ENCODE measurements around the gene LPCAT2. TPM values are rescaled to one million over a fixed set of nuclear protein-coding genes. Genes with fewer than 3 reads are reported as not detected.

LPCAT2 gene
- total and polyA plus RNA-seq, 4 donors: 0.96 to 4.2 (median 2.7) TPM

GRCh38 chr16:55462241-55462640, 46.6 kb upstream of the LPCAT2 start:
- WGBS: 73% methylated on average over 6 of the region's 6 CpGs

GRCh38 chr16:55464375-55464774, 44.5 kb upstream of the LPCAT2 start:
- Histone ChIP-seq H3K9me3 (ENCODE audit: control insufficient read depth in 4 of 4, low read length in 3 of 4) (no peaks in the 10 kb centered on the region), H3K36me3 (ENCODE audit: control insufficient read depth in 4 of 4, insufficient read depth in 3 of 4, low read depth in 1 of 4, low read length in 3 of 4) (no peaks in the 10 kb centered on the region), H3K4me3 (ENCODE audit: low read depth in 1 of 3, low read length in 3 of 3) (no peak overlapping the region), H3K4me1 (ENCODE audit: control insufficient read depth in 4 of 4, insufficient read depth in 4 of 4, low read length in 3 of 4) (peaks cover 0 to 4% (median 0%) of the 10 kb centered on the region in 4 donors), H3K27ac (ENCODE audit: low read depth in 1 of 2, low read length in 2 of 2) (no peak overlapping the region), H3K9ac (ENCODE audit: low read depth in 1 of 2, low read length in 2 of 2) (no peak overlapping the region), H3K27me3 (ENCODE audit: control insufficient read depth in 4 of 4, insufficient read depth in 4 of 4, low read length in 3 of 4) (no peaks in the 10 kb centered on the region)
- TF ChIP-seq TAF1 (conservative IDR thresholded peaks at IDR 0.05): no peak
- TF ChIP-seq ZBTB33 (IDR thresholded peaks at IDR 0.05): no peak
- TF ChIP-seq MAX (IDR thresholded peaks at IDR 0.05): no peak
- TF ChIP-seq RAD21 (IDR thresholded peaks at IDR 0.05): no peak
- no peak for TF ChIP-seq NR2F2 (IDR thresholded peaks at IDR 0.05)
- no peak for TF ChIP-seq ATF3 (IDR thresholded peaks at IDR 0.05)
- TF ChIP-seq REST (IDR thresholded peaks at IDR 0.05): no peak
- TF ChIP-seq SP1 (IDR thresholded peaks at IDR 0.05): no peak
- TF ChIP-seq HNF4A (conservative IDR thresholded peaks at IDR 0.05): no peak
- TF ChIP-seq JUND (IDR thresholded peaks at IDR 0.05): no peak
- 40% methylated on average over 4 of the region's 4 CpGs for WGBS
- no peak for DNase-seq (ENCODE audit: low spot score)

More at GRCh38 chr16:55462241-55462640, 46.6 kb upstream of the LPCAT2 start:
- Histone ChIP-seq H3K9ac (ENCODE audit: low read depth in 1 of 2, low read length in 2 of 2) (no peak overlapping the region), H3K36me3 (ENCODE audit: control insufficient read depth in 4 of 4, insufficient read depth in 3 of 4, low read depth in 1 of 4, low read length in 3 of 4) (no peaks in the 10 kb centered on the region), H3K27ac (ENCODE audit: low read depth in 1 of 2, low read length in 2 of 2) (no peak overlapping the region), H3K4me1 (ENCODE audit: control insufficient read depth in 4 of 4, insufficient read depth in 4 of 4, low read length in 3 of 4) (peaks cover 0 to 4% (median 0%) of the 10 kb centered on the region in 4 donors), H3K4me3 (ENCODE audit: low read depth in 1 of 3, low read length in 3 of 3) (no peak overlapping the region), H3K9me3 (ENCODE audit: control insufficient read depth in 4 of 4, low read length in 3 of 4) (no peaks in the 10 kb centered on the region), H3K27me3 (ENCODE audit: control insufficient read depth in 4 of 4, insufficient read depth in 4 of 4, low read length in 3 of 4) (no peaks in the 10 kb centered on the region)
- TF ChIP-seq YY1 (IDR thresholded peaks at IDR 0.05) (no peak), EGR1 (IDR thresholded peaks at IDR 0.05; ENCODE audit: low read depth in 2 of 2) (no peak), ZBTB33 (IDR thresholded peaks at IDR 0.05) (no peak), HNF4G (IDR thresholded peaks at IDR 0.05) (no peak), FOXA1 (IDR thresholded peaks at IDR 0.05) (no peak), JUND (IDR thresholded peaks at IDR 0.05) (no peak)
- no peak for DNase-seq (ENCODE audit: low spot score)

All from liver (tissue), 9 donors.